Neural crest cell (in vitro differentiated cells): ENCODE measurements around the gene SLC17A9. TPM values are rescaled to one million over a fixed set of nuclear protein-coding genes. Genes with fewer than 3 reads are reported as not detected.
A peak's percentile ranks its signal among the peaks of the same experiment; 100 is the strongest.

Experiments used
- DNase-seq: peaks from one replicate; pipeline ENCODE4 v3.0.0; 2021; ENCODE audit warnings: low read depth, mixed read lengths, low spot score
- H3K27ac Mint-ChIP-seq: one replicate; pipeline ENCODE4 v1.8.0; 2021; ENCODE audit warnings: mild to moderate bottlenecking, mixed read lengths; ENCODE audit not compliant: unreplicated experiment
- H3K27me3 Mint-ChIP-seq: 2 replicates; pipeline ENCODE4 v1.8.0; 2021; ENCODE audit warnings: low read depth, mild to moderate bottlenecking, mixed read lengths
- H3K36me3 Mint-ChIP-seq: 2 replicates; pipeline ENCODE4 v1.8.0; 2021; ENCODE audit warnings: low read depth, mild to moderate bottlenecking, mixed read lengths
- H3K4me1 Mint-ChIP-seq: 2 replicates; pipeline ENCODE4 v1.8.0; 2021; ENCODE audit warnings: mixed read lengths
- H3K4me3 Mint-ChIP-seq: one replicate; pipeline ENCODE4 v1.8.0; 2021; ENCODE audit warnings: mild to moderate bottlenecking, mixed read lengths
- H3K9me3 Mint-ChIP-seq: 2 replicates; pipeline ENCODE4 v1.8.0; 2021; ENCODE audit warnings: mixed read lengths
- CTCF ChIP-seq: fragments of 200-600 bp; sonication (generic); conservative IDR thresholded peaks from 2 replicates; pipeline ENCODE4 v1.5.0; 2021; ENCODE audit warnings: antibody characterized with exemption, mild to moderate bottlenecking
- total RNA-seq: library from RNA; stranded (reverse); gene quantifications from 2 replicates; pipeline ENCODE4 v1.2.1, GENCODE V29; 2021

Gene SLC17A9
- total RNA-seq, 1 donor from 2014 or later: 1.2 TPM

DNA sequence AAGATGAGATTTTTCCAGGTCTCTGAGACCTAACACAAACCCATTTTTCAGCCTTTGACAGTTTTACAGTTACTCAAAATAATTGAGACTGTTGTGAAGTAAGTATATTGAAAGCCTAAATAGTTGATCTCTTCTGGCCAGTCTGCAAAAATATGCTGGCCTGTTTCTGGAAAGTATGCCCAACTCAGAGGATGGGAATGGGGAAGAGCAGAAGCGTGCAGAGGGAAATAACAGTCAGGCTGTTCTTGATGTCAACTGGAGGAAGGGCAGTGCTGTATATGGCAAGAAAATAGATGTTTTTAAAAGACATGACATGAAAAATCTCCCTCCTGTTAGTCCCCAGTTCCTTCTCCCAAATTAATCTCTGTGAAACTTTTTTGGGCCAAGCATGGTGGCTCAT, 10.7 kb upstream of the SLC17A9 start:
- no peak overlapping the region for H3K27ac Mint-ChIP-seq
- H3K27me3 Mint-ChIP-seq: no peaks in the 10 kb centered on the region
- H3K36me3 Mint-ChIP-seq: peaks cover 10% of the 10 kb centered on the region
- no peaks in the 10 kb centered on the region for H3K9me3 Mint-ChIP-seq
- no peak for TF ChIP-seq CTCF
- DNase-seq: no peak
- H3K4me3 Mint-ChIP-seq: no peak overlapping the region
- peaks cover 25% of the 10 kb centered on the region for H3K4me1 Mint-ChIP-seq

DNA sequence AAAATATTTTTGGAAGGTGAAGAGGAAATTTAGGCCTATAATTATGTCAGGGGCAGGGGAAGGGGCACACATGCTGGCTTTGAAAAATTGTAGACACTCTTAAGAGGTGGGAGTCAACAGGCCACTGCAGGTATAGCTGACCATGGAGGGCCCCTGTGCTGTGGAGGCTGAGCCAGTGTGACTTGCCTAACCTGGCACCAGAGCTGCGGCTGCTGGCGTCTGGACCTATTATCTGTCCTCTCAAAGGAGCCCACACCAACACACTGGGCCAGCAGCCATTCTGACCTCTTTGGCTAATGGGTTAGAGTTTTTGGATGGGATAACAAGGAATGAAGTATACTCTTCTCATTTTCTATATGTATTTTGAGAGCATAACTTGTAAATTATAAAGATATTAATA, 10.1 kb upstream of the SLC17A9 start:
- TF ChIP-seq CTCF: no peak
- no peak for DNase-seq
- peak overlapping the region; percentile 49 for H3K4me3 Mint-ChIP-seq
- peaks cover 20% of the 10 kb centered on the region for H3K4me1 Mint-ChIP-seq
- no peak overlapping the region for H3K27ac Mint-ChIP-seq
- no peaks in the 10 kb centered on the region for H3K9me3 Mint-ChIP-seq
- no peaks in the 10 kb centered on the region for H3K27me3 Mint-ChIP-seq
- H3K36me3 Mint-ChIP-seq: peaks cover 12% of the 10 kb centered on the region

GRCh38 chr20:62943396-62943795, 9.1 kb upstream of the SLC17A9 start:
- no peak overlapping the region for H3K27ac Mint-ChIP-seq
- H3K36me3 Mint-ChIP-seq: peaks cover 19% of the 10 kb centered on the region
- no peaks in the 10 kb centered on the region for H3K9me3 Mint-ChIP-seq
- TF ChIP-seq CTCF: no peak
- no peaks in the 10 kb centered on the region for H3K27me3 Mint-ChIP-seq
- no peak for DNase-seq
- no peak overlapping the region for H3K4me3 Mint-ChIP-seq
- peaks cover 18% of the 10 kb centered on the region for H3K4me1 Mint-ChIP-seq

DNA sequence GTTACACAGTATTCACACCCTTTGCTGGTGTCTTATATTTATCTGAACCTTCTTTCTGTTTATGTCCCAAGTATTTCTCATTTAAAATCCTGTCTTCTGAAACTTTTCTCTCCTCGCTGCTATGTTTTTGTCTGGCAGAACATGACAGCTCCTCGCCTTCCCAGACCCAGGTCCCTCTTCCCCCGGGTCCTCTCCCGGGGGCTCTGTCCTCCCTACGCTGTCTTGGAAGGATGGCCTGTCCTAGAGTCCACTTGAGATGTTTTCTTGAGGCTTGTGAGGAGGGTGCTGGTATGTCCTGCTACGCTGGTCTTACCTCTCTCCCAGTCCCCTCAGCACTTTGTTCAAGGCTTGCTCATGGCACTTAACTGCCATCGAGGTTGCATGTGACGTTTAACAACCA, 8.3 kb upstream of the SLC17A9 start:
- H3K27me3 Mint-ChIP-seq: no peaks in the 10 kb centered on the region
- H3K36me3 Mint-ChIP-seq: peaks cover 26% of the 10 kb centered on the region
- H3K4me3 Mint-ChIP-seq: peak overlapping the region; percentile 51
- no peak for TF ChIP-seq CTCF
- no peak for DNase-seq
- peaks cover 10% of the 10 kb centered on the region for H3K4me1 Mint-ChIP-seq
- H3K9me3 Mint-ChIP-seq: no peaks in the 10 kb centered on the region
- no peak overlapping the region for H3K27ac Mint-ChIP-seq

DNA sequence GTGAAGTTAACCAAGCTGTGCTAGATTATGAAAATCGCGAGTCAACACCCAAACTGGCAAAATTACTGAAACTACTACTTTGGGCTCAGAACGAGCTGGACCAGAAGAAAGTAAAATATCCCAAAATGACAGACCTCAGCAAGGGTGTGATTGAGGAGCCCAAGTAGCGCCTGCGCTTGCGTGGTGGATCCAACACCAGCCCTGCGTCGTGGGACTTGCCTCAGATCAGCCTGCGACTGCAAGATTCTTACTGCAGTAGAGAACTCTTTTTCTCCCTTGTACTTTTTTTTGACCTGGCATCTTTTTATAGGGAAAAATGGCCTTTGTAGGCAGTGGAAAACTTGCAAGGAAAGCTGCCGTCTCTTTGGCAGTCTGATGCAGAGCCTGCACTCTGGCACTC, 7.8 kb upstream of the SLC17A9 start:
- Mint-ChIP-seq H3K9me3 (no peaks in the 10 kb centered on the region), H3K4me1 (peaks cover 5% of the 10 kb centered on the region), H3K27me3 (no peaks in the 10 kb centered on the region), H3K36me3 (peaks cover 28% of the 10 kb centered on the region), H3K27ac (peak overlapping the region; percentile 13), H3K4me3 (no peak overlapping the region)
- no peak for DNase-seq
- TF ChIP-seq CTCF: no peak
